NCI-H82 treated with DMSO at 0.1 percent for 48 hours (cell line): Measurements from ENCODE around the gene SCYL1.
"Not testable (repeated sequence)": the region's sequence is repeated elsewhere in the genome, so short reads cannot be mapped to it uniquely, and the experiment has no call there.

Experiments used
- DNase-seq: peaks from one replicate; lab custom pipeline; 2025; ENCODE audit not compliant: unreplicated experiment; lab: John Stamatoyannopoulos, UW

SCYL1 gene

GRCh38 chr11:65504674-65505465 is 20.0 kb upstream of the SCYL1 start:
- DNase-seq: no peak

GRCh38 chr11:65505466-65506289 is 19.2 kb upstream of the SCYL1 start:
- no peak for DNase-seq

GRCh38 chr11:65506290-65506771 is 18.6 kb upstream of the SCYL1 start:
- no peak for DNase-seq

GRCh38 chr11:65506772-65507505 is 17.9 kb upstream of the SCYL1 start:
- DNase-seq: peak; percentile 80

GRCh38 chr11:65512311-65512710 is 12.6 kb upstream of the SCYL1 start:
- DNase-seq: not testable (repeated sequence)

- peak; percentile 49 for DNase-seq
These were observed 8.5 kb upstream of the SCYL1 start for GRCh38 chr11:65516135-65516968.

- not testable (repeated sequence) for DNase-seq
These were observed 5.8 kb upstream of the SCYL1 start for GRCh38 chr11:65518941-65519549.

- not testable (repeated sequence) for DNase-seq
These were observed 2.9 kb upstream of the SCYL1 start for GRCh38 chr11:65521777-65522521.

- not testable (repeated sequence) for DNase-seq
These were observed 1.9 kb upstream of the SCYL1 start for GRCh38 chr11:65522718-65523630.

- not testable (repeated sequence) for DNase-seq
These were observed 1.3 kb upstream of the SCYL1 start for GRCh38 chr11:65523631-65523968.

GRCh38 chr11:65524014-65524740 is 706 bp upstream of the SCYL1 start:
- no peak for DNase-seq

GRCh38 chr11:65525546-65526480 is 930 bp downstream of the SCYL1 start:
- DNase-seq: no peak

- DNase-seq: no peak
These were observed 1.9 kb downstream of the SCYL1 start for GRCh38 chr11:65526744-65527143.

GRCh38 chr11:65528819-65529350 is 4.0 kb downstream of the SCYL1 start:
- DNase-seq: no peak

GRCh38 chr11:65529475-65530156 is 4.7 kb downstream of the SCYL1 start:
- no peak for DNase-seq

- no peak for DNase-seq
These were observed 5.2 kb downstream of the SCYL1 start for GRCh38 chr11:65530157-65530496.
